K562 (cell line): ENCODE data around the gene SOWAHA. TPM values are rescaled to one million over a fixed set of nuclear protein-coding genes. Genes with fewer than 3 reads are reported as not detected.

Experiments used
- ATAC-seq: fragments of 200-7000 bp; cut with Tn5 transposase; 3 replicates; pipeline ENCODE4 v1.9.1; 2020; ENCODE audit warnings: moderate library complexity
- BruUV-seq: library from RNA; stranded (reverse); fragments of 400-500 nt; replicated peaks from 2 replicates; lab custom pipeline; 2021; lab: Mats Ljungman, UMichigan
- CTCF ChIA-PET: fragments of 300-600 bp; formaldehyde crosslinking; extraction: SDS; loops from one replicate; lab custom pipeline; 2021; ENCODE audit warnings: low intra/inter-chr PET ratio; lab: Yijun Ruan, JAX
- POLR2A ChIA-PET: fragments of 300-600, 350-650 bp; sonication (Branson Sonifier 250); formaldehyde crosslinking; extraction: SDS; loops from one replicate; lab custom pipeline; 2021; ENCODE audit warnings: antibody characterized with exemption, inconsistent platforms; lab: Yijun Ruan, JAX
- DNase-seq, 4 experiments: peaks; one replicate each; pipeline versions ENCODE4 v3.0.0 to v3.0.0-alpha.2; 2011 to 2018; ENCODE audit warnings: low spot score in 3 of 4, mixed read lengths in 3 of 4; ENCODE audit errors: extremely low read depth in 1 of 4
- FAIRE-seq: peaks from 2 replicates; lab custom pipeline; 2011; peaks lifted over from hg19 to GRCh38; lab: Jason Lieb, UNC
- H2AFZ ChIP-seq: 2 replicates; pipeline ENCODE4 v1.6.0; 2011; ENCODE audit warnings: low read depth, low read length, control low read depth, inconsistent platforms
- H3K27ac ChIP-seq: fragments of 200-600 bp; 3 replicates; pipeline ENCODE4 v1.8.0; 2011; ENCODE audit warnings: low read depth, mild to moderate bottlenecking, control low read depth, inconsistent platforms, low read length, moderate library complexity, mixed read lengths; ENCODE audit errors: extremely low read depth
- H3K27me3 ChIP-seq, 2 experiments: fragments of 300-600 bp in 1 of 2; 2 replicates in 1 of 2; 3 replicates in 1 of 2; pipeline versions ENCODE4 v1.6.0 to v1.8.0; 2011; ENCODE audit warnings: inconsistent platforms in 2 of 2, low read length in 2 of 2, mild to moderate bottlenecking in 1 of 2, mixed read lengths in 1 of 2, moderate library complexity in 1 of 2; ENCODE audit not compliant: control insufficient read depth in 2 of 2, insufficient read depth in 2 of 2
- H3K36me3 ChIP-seq: fragments of 300-600 bp; 3 replicates; pipeline ENCODE4 v1.8.0; 2011; ENCODE audit warnings: mild to moderate bottlenecking, low read length, inconsistent platforms; ENCODE audit not compliant: control insufficient read depth, insufficient read depth
- H3K4me1 ChIP-seq, 2 experiments: fragments of 200-600 bp in 1 of 2; replicated peaks in 1 of 2; 2 replicates in 1 of 2; 3 replicates in 1 of 2; pipeline versions ENCODE4 v1.5.1 to v1.8.0; 2011; ENCODE audit warnings: inconsistent platforms in 2 of 2, low read length in 2 of 2, mild to moderate bottlenecking in 1 of 2, mixed read lengths in 1 of 2, moderate library complexity in 1 of 2; ENCODE audit not compliant: control insufficient read depth in 2 of 2, insufficient read depth in 2 of 2
- H3K4me2 ChIP-seq: 2 replicates; pipeline ENCODE4 v1.6.1; 2011; ENCODE audit warnings: low read length, control low read depth, inconsistent platforms, mixed read lengths; ENCODE audit not compliant: insufficient read depth
- H3K4me3 ChIP-seq: fragments of 200-600 bp; sonication (generic), shearing (Covaris generic); 2 replicates; pipeline ENCODE4 v1.5.1; 2016; ENCODE audit warnings: control low read depth, inconsistent platforms
- H3K79me2 ChIP-seq: fragments of 200-600 bp; 3 replicates; pipeline ENCODE4 v1.8.0; 2011; ENCODE audit warnings: low read length, inconsistent platforms; ENCODE audit not compliant: control insufficient read depth, insufficient read depth
- H3K9ac ChIP-seq, 2 experiments: 2 replicates each; pipeline versions ENCODE4 v1.6.0 to v1.6.1; 2011; ENCODE audit warnings: low read depth in 2 of 2, low read length in 2 of 2, control low read depth in 1 of 2, inconsistent platforms in 1 of 2, mild to moderate bottlenecking in 1 of 2, mixed read lengths in 1 of 2; ENCODE audit not compliant: insufficient read depth in 1 of 2
- H3K9me1 ChIP-seq: one replicate; pipeline ENCODE4 v1.6.0; 2011; ENCODE audit warnings: inconsistent platforms, mild to moderate bottlenecking, low read length, moderate library complexity; ENCODE audit not compliant: control insufficient read depth, insufficient read depth
- H3K9me3 ChIP-seq: replicated peaks from 2 replicates; pipeline ENCODE4 v1.5.1; 2011; ENCODE audit warnings: low read depth, low read length, inconsistent platforms; ENCODE audit not compliant: control insufficient read depth, insufficient read depth
- H4K20me1 ChIP-seq: replicated peaks from 2 replicates; pipeline ENCODE4 v1.6.1; 2011; ENCODE audit warnings: low read length, inconsistent platforms, mixed read lengths; ENCODE audit not compliant: control insufficient read depth, insufficient read depth
- ZBTB33 ChIP-seq: sonication (generic); formaldehyde crosslinking; IDR thresholded peaks from 2 replicates; pipeline ENCODE4 v1.8.1; 2023; ENCODE audit warnings: mild to moderate bottlenecking, missing genetic modification reagents
- ZNF589 ChIP-seq: fragments of 200-800 bp; sonication (Bioruptor generic); IDR thresholded peaks from 2 replicates; pipeline ENCODE4 v1.6.1; 2016; ENCODE audit warnings: low read depth, missing genetic modification characterization, missing compliant biosample characterization
- WGBS: fragments of 100-300 bp; shearing (Covaris generic); methylation state at CpG from one replicate; pipeline ENCODE4 v1.1.6; 2016; ENCODE audit warnings: low coverage, mixed read lengths; ENCODE audit not compliant: insufficient coverage; ENCODE audit errors: missing lambda C conversion rate; 5-methylcytosine and 5-hydroxymethylcytosine counted together
- in situ Hi-C: fragments of 300-500 bp; cut with MboI; formaldehyde crosslinking; loops from 4 replicates; pipeline ENCODE4 v1.15.0; 2018; ENCODE audit warnings: inconsistent platforms, mixed read lengths
- intact Hi-C: fragments of 100-400 bp; cut with micrococcal nuclease; formaldehyde crosslinking; loops from 2 replicates; pipeline ENCODE4 v1.14.2; 2022
- polyA plus RNA-seq, 8 experiments: library from polyadenylated mRNA; depleted of rRNA in 4 of 8; stranded (reverse) in 5 of 8; unstranded in 3 of 8; fragments of >200 nt; fragmentation: Nextera tagmentation in 2 of 8; fragmentation: Illumina TruSeq in 1 of 8; extraction: Ambion mirVana in 2 of 8; extraction: Trizol in 1 of 8; gene quantifications; 2 replicates each; pipeline versions ENCODE4 v1.2.1 to v1.2.3, GENCODE V29; 2011 to 2014; ENCODE audit warnings: inconsistent platforms in 1 of 8, missing spikeins in 1 of 8
- total RNA-seq, 7 experiments: library from RNA; depleted of rRNA in 6 of 7; stranded (reverse); fragments of >200 nt in 6 of 7; fragmentation: Illumina TruSeq in 2 of 7; extraction: Trizol in 2 of 7; gene quantifications; 2 replicates each; pipeline versions ENCODE4 v1.2.1 to v1.2.3, GENCODE V29; 2011 to 2021; ENCODE audit warnings: low replicate concordance in 1 of 7

SOWAHA gene
- total and polyA plus RNA-seq, 9 of the 15 experiments (the other 6 are each of a cell fraction or from before 2014, with no cell fraction given) = not detected

GRCh38 chr5:132813599-132814502, 749 bp downstream of the SOWAHA start:
- WGBS = 94% methylated on average over 33 of the region's 110 CpGs
- intact Hi-C loops (no loop called here), in situ Hi-C loops (no loop called here)
- H3K9me3 ChIP-seq = no peaks in the 10 kb centered on the region
- no peak overlapping the region for H3K9ac ChIP-seq
- no TSS peak for BruUV-seq
- FAIRE-seq = no peak
- TF ChIP-seq ZBTB33 (CRISPR knock-in tag) (peak; percentile 61), ZNF589 (no peak)
- no peak overlapping the region for H2AFZ ChIP-seq
- no peaks in the 10 kb centered on the region for H3K27me3 ChIP-seq
- ChIA-PET CTCF (no interaction called here), POLR2A (interaction anchor here (0.7 kb wide), 1 partner anchor 40 kb away, joined by 3 read pairs; no protein-coding TSS in a partner anchor)
- H3K4me3 ChIP-seq = no peak overlapping the region
- H3K4me1 ChIP-seq = peaks cover 0 to 4% of the 10 kb centered on the region in 2 experiments; a peak in 2 of 5 replicates
- no peak overlapping the region for H3K4me2 ChIP-seq
- H3K79me2 ChIP-seq = no peaks in the 10 kb centered on the region
- no peak overlapping the region for H3K27ac ChIP-seq
- H4K20me1 ChIP-seq = no peaks in the 10 kb centered on the region
- ATAC-seq = no peak
- H3K9me1 ChIP-seq = no peaks in the 10 kb centered on the region
- no peaks in the 10 kb centered on the region for H3K36me3 ChIP-seq
- no peak for DNase-seq
